ENCODE measurements around the gene CCL27.
"Not testable (repeated sequence)": the region's sequence is repeated elsewhere in the genome, so short reads cannot be mapped to it uniquely, and the experiment has no call there.

Gene CCL27

GRCh38 chr9:34648673-34649072 lies 13.8 kb downstream of the CCL27 start:
- no peak for DNase-seq

- DNase-seq = peak; percentile 40
Observed at GRCh38 chr9:34647651-34648050, 14.8 kb downstream of the CCL27 start.

GRCh38 chr9:34647084-34647403 lies 15.4 kb downstream of the CCL27 start:
- no peak for DNase-seq

GRCh38 chr9:34646211-34647083 lies 16.0 kb downstream of the CCL27 start, which contains the start of gene GALT:
Gene GALT (plus strand): TSS chr9:34646675. CDS start chr9:34646705, 30 bp downstream.
- DNase-seq = peak; percentile 96

GRCh38 chr9:34644766-34645314 lies 17.6 kb downstream of the CCL27 start:
- DNase-seq = no peak

- DNase-seq = peak; percentile 14
Observed at GRCh38 chr9:34642679-34643078, 19.8 kb downstream of the CCL27 start.

- not testable (repeated sequence) for DNase-seq
Observed at GRCh38 chr9:34639322-34639721, 23.1 kb downstream of the CCL27 start.

GRCh38 chr9:34638138-34638445 lies 24.4 kb downstream of the CCL27 start:
- DNase-seq = no peak

GRCh38 chr9:34637356-34638137 lies 24.9 kb downstream of the CCL27 start, which contains the start of gene SIGMAR1:
Gene SIGMAR1 (minus strand): TSS chr9:34637787. CDS start chr9:34637697, 90 bp downstream.
- DNase-seq = peak; percentile 94

GRCh38 chr9:34636791-34637355 lies 25.6 kb downstream of the CCL27 start:
- DNase-seq = peak; percentile 43

- DNase-seq = no peak
Observed at GRCh38 chr9:34635556-34635955, 26.9 kb downstream of the CCL27 start.

GRCh38 chr9:34634551-34635248 lies 27.8 kb downstream of the CCL27 start:
- DNase-seq = no peak

- DNase-seq = peak; percentile 80
Observed at GRCh38 chr9:34633851-34634550, 28.5 kb downstream of the CCL27 start.

GRCh38 chr9:34633166-34633565 lies 29.3 kb downstream of the CCL27 start:
- no peak for DNase-seq

GRCh38 chr9:34630402-34631154 lies 31.9 kb downstream of the CCL27 start:
- no peak for DNase-seq

- DNase-seq = no peak
Observed at GRCh38 chr9:34629491-34629808, 33.0 kb downstream of the CCL27 start.

- no peak for DNase-seq
Observed at GRCh38 chr9:34628656-34629490, 33.6 kb downstream of the CCL27 start, which contains the start of gene ARID3C. Gene ARID3C (minus strand): TSS chr9:34629066. CDS start chr9:34628014, 1,052 bp downstream.

GRCh38 chr9:34627716-34628655 lies 34.5 kb downstream of the CCL27 start:
- no peak for DNase-seq

- DNase-seq = no peak
Observed at GRCh38 chr9:34625186-34625486, 37.3 kb downstream of the CCL27 start.

Measured in OCI-M1 (cell line).